NT2/D1 (cell line): ENCODE results near the gene ZNF48.

ENCODE experiments used
- SUZ12 ChIP-seq: IDR thresholded peaks from 2 replicates; pipeline ENCODE4 v1.6.1; 2011; ENCODE audit not compliant: insufficient read length, insufficient read depth; ENCODE audit errors: extremely low read depth
- YY1 ChIP-seq: IDR thresholded peaks from 2 replicates; pipeline ENCODE4 v1.6.1; 2011; ENCODE audit not compliant: insufficient read length, insufficient read depth
- ZNF274 ChIP-seq: IDR thresholded peaks from 2 replicates; pipeline ENCODE4 v1.6.1; 2011; ENCODE audit warnings: mild to moderate bottlenecking, low read depth, low read length

- no peak for TF ChIP-seq ZNF274
- no peak for TF ChIP-seq YY1
- no peak for TF ChIP-seq SUZ12
These were observed 40.6 kb upstream of the ZNF48 start for GRCh38 chr16:30354423-30355143.
